ENCODE results near the gene JAK2. TPM values are rescaled to one million over a fixed set of nuclear protein-coding genes. Genes with fewer than 3 reads are reported as not detected.

Gene JAK2
- polyA plus RNA-seq, 1 experiment = 9.2 TPM

DNA sequence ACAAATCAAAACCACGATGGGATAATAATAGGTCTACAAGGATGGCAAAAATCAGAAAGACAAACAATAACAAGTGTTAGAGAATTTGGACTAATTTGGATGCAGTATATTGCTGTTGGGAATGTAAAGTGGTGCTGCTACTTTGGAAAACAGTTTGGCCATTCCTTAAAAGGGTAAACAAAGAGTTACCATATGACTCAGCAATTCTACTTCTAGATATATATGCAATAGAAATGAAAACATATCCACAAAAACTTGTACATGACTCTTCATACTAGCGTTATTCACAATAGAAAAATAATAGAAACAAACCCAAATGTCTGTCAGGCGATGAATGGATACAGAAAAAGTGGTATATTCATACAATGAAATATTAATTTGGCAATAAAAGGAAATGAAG, 58.3 kb downstream of the JAK2 start:
- H3K9me3 ChIP-seq (ENCODE audit: control insufficient read depth, insufficient read depth, low read length) = peaks cover 24% of the 10 kb centered on the region
- H3K4me3 ChIP-seq (ENCODE audit: low read depth, low read length) = no peak overlapping the region
- TF ChIP-seq CTCF (IDR thresholded peaks at IDR 0.05; ENCODE audit: low read depth, low read length) = no peak
- no peaks in the 10 kb centered on the region for H3K27me3 ChIP-seq (ENCODE audit: control insufficient read depth, insufficient read depth, low read length)
- ChIA-PET CTCF (no interaction called here), POLR2A (no interaction called here)
- H3K27ac ChIP-seq (ENCODE audit: low read depth, low read length) = no peak overlapping the region
- no peak for DNase-seq (ENCODE audit: low read depth, low spot score)

DNA sequence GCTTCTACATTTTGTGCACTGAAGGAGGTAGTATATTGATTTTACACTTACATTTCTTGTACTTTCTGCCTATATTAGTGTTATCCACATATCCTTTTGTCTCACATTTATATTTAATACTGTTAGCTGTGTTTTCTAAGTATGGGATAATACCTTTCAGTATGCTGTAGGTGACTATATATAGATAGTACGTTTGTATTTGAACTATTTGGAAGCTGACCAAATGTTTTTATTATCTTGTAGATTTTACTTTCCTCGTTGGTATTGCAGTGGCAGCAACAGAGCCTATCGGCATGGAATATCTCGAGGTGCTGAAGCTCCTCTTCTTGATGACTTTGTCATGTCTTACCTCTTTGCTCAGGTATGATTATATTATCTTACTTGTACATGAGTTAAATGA, 59.1 kb downstream of the JAK2 start:
- no peak for DNase-seq (ENCODE audit: low read depth, low spot score)
- H3K27me3 ChIP-seq (ENCODE audit: control insufficient read depth, insufficient read depth, low read length) = no peaks in the 10 kb centered on the region
- no peak for TF ChIP-seq CTCF (IDR thresholded peaks at IDR 0.05; ENCODE audit: low read depth, low read length)
- ChIA-PET POLR2A (no interaction called here), CTCF (no interaction called here)
- H3K27ac ChIP-seq (ENCODE audit: low read depth, low read length) = no peak overlapping the region
- H3K9me3 ChIP-seq (ENCODE audit: control insufficient read depth, insufficient read depth, low read length) = peaks cover 24% of the 10 kb centered on the region
- no peak overlapping the region for H3K4me3 ChIP-seq (ENCODE audit: low read depth, low read length)

GRCh38 chr9:5052838-5053237, 67.8 kb downstream of the JAK2 start:
- DNase-seq (ENCODE audit: low read depth, low spot score) = peak; percentile 64

DNA sequence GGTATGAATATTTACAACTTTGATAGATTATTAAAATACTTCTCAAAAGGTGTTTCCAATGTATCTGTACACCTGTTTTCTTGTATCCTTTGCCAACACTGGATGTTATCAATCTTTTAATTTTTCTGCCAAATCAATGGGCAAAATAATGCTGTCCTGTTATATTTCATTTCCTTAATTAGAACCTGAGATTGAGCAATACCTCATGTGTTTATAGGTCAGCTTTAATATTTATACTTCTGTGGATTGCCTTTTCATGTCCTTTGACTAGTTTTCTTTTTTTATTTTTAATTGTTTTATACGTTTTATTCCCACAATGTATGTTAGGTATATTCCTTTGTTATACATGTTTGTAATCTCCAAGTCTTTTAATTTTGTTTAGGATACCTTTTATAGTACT, 77.6 kb downstream of the JAK2 start:
- ChIA-PET POLR2A (no interaction called here), CTCF (interaction anchor here (2.6 kb wide), 1 partner anchor 75 kb away, joined by 7 read pairs; no protein-coding TSS in a partner anchor)
- Histone ChIP-seq H3K9me3 (ENCODE audit: control insufficient read depth, insufficient read depth, low read length) (no peaks in the 10 kb centered on the region), H3K4me3 (ENCODE audit: low read depth, low read length) (no peak overlapping the region), H3K27me3 (ENCODE audit: control insufficient read depth, insufficient read depth, low read length) (no peaks in the 10 kb centered on the region), H3K27ac (ENCODE audit: low read depth, low read length) (no peak overlapping the region)
- TF ChIP-seq CTCF (IDR thresholded peaks at IDR 0.05; ENCODE audit: low read depth, low read length) = no peak
- no peak for DNase-seq (ENCODE audit: low read depth, low spot score)

More at GRCh38 chr9:5052838-5053237, 67.8 kb downstream of the JAK2 start:
- no peak for TF ChIP-seq CTCF (IDR thresholded peaks at IDR 0.05; ENCODE audit: low read depth, low read length)
- ChIA-PET POLR2A (no interaction called here), CTCF (no interaction called here)
- Histone ChIP-seq H3K9me3 (ENCODE audit: control insufficient read depth, insufficient read depth, low read length) (no peaks in the 10 kb centered on the region), H3K4me3 (ENCODE audit: low read depth, low read length) (no peak overlapping the region), H3K27ac (ENCODE audit: low read depth, low read length) (no peak overlapping the region), H3K27me3 (ENCODE audit: control insufficient read depth, insufficient read depth, low read length) (no peaks in the 10 kb centered on the region)

DNA sequence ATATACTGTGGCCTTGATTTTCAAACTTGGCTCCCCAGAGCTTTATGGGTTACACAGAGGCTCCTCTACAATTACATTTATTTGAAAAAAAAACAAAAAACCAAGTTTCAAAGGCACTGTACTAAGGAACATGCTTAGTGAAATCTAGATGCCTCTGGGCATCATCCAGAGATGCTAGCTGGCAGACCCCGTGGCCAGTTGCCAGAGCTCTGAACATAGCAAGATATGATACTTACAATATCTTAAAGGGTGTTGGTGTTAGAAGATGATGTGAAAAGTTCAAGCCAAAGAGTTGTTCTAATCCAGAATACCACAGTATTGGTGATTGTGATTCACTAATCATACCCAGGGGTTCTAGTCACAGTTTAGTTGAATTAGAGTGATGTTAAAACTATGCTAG, 87.8 kb downstream of the JAK2 start:
- Histone ChIP-seq H3K9me3 (ENCODE audit: control insufficient read depth, insufficient read depth, low read length) (no peaks in the 10 kb centered on the region), H3K27ac (ENCODE audit: low read depth, low read length) (no peak overlapping the region), H3K4me3 (ENCODE audit: low read depth, low read length) (no peak overlapping the region), H3K27me3 (ENCODE audit: control insufficient read depth, insufficient read depth, low read length) (no peaks in the 10 kb centered on the region)
- TF ChIP-seq CTCF (IDR thresholded peaks at IDR 0.05; ENCODE audit: low read depth, low read length) = no peak
- ChIA-PET CTCF (interaction anchor here (0.6 kb wide), 1 partner anchor 527 kb away, joined by 3 read pairs; no protein-coding TSS in a partner anchor), POLR2A (no interaction called here)
- no peak for DNase-seq (ENCODE audit: low read depth, low spot score)
